HG03139 (cell line): ENCODE data around the gene WRAP73.

Source experiments
- ATAC-seq: cut with Tn5 transposase; IDR thresholded peaks from one replicate; pipeline ENCODE4 v1.9.1; 2021; ENCODE audit not compliant: unreplicated experiment

WRAP73 gene

DNA sequence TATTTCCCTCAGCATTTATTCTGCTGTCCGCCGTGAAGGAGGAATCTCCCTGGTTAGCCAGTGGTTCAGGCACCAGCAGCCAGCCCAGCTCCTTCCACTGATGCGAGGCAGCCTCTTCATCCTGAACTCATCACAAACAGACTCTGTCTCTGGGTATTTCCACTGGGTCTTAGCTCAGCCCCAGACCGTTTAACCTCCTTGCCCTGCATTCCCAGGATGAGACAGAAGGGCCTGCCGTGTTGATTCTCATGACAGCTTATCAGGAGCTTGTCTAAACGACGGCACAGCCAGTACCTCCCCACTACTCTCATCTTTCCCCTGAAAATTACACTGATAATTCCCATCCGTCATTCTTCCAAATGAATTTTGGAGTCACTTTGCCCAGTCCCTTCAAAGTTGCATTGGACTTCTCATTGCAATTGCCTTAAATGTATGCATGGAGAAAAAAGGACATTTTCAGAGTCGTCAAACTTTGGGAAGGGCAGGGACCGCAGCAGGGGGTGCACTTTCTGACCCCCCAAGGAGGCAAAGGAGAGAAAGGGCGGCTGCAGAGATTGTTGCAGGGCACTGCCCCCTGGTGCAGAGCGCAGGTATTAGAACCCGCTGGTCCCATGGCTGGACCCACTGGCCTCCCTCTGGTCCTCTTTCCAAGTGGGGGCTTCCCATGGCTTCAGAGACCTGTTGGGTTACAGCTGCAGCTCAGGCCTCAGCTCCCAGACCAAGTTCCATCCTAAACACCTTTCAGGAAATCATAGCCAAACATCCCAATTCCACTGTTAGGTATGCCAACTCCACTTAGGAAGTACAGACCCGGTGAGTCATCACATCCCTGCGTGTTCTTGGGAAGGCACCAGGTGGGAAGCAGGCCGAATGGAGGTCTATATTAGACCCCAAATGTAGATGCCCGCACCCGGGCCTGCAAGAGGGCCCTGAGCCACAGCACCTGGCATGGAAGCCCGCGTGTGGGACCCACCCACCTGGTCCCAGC lies 34.9 kb downstream of the WRAP73 start:
- ATAC-seq: no peak

DNA sequence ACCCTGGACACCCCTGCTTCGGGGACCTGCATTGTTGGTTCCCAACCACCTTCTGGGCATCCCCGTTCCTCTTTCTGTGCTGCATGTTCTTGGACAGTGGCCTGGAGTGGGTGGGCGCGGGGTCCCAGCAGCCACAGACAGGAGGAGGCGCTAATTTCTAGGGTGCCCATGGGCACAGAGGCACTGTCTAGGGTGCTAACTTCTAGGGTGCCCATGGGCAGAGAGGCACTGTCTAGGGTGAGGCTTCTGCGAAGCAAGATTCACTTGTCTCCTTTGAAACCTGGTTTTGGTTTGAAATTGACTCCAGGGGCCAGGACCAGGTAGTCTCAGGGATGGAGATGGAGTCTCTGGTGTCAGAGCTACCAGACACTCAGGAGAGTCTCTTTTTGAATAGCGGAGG lies 37.8 kb downstream of the WRAP73 start:
- ATAC-seq: no peak

DNA sequence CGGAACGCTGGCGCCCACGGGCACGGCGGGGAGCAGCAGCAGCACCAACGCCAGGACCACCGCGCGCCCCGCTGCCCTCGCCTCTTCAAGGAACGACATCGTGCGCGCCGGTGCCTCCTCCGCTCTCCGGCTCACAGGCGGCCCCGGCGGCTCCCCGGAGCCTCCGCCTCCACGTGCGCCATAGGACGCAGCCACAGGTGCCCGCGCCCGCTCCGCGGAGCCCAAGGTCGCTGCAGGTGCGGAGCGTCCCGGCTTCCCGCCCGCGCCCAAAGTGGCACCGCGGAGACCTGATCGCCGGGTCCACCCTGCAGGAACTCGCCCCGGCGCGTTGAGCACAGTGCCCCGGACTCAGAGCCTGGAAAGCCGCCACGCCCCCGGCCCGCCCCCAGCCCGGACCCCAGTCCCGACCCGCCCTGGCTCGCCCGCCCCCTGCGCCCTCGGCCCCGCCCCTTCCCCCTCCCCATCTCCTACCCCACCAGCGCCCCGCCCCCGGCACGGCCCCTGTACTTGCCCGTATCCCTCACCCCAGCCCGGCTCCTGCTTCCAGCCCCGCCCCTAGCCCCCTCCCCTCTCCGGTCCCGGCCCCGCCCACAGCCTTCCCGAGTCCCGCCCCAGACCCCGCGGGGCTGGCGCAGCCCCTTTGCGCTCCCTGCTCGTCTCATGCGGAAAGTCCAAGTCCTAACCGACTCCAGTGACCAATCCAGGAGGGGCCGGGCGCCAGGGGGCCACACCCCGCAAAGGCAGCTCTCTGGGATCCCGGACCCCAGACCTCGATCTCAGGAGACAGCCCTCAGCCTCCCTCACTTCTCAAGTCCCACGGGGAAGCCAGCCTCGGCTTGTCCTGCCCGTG lies 38.5 kb downstream of the WRAP73 start, which contains the start of gene MEGF6:
Gene MEGF6 (minus strand): TSS at position 339 of the 850 bp plus-strand sequence. CDS start 240 bp downstream, at position 99.
- ATAC-seq: no peak

GRCh38 chr1:3610527-3611169 lies 39.3 kb downstream of the WRAP73 start:
- ATAC-seq: no peak

GRCh38 chr1:3609769-3610526 lies 40.0 kb downstream of the WRAP73 start:
- no peak for ATAC-seq

GRCh38 chr1:3609016-3609768 lies 40.7 kb downstream of the WRAP73 start:
- no peak for ATAC-seq

GRCh38 chr1:3608154-3608553 lies 41.7 kb downstream of the WRAP73 start:
- ATAC-seq: no peak

- ATAC-seq: no peak
Measured at GRCh38 chr1:3607703-3608065, 42.2 kb downstream of the WRAP73 start.

DNA sequence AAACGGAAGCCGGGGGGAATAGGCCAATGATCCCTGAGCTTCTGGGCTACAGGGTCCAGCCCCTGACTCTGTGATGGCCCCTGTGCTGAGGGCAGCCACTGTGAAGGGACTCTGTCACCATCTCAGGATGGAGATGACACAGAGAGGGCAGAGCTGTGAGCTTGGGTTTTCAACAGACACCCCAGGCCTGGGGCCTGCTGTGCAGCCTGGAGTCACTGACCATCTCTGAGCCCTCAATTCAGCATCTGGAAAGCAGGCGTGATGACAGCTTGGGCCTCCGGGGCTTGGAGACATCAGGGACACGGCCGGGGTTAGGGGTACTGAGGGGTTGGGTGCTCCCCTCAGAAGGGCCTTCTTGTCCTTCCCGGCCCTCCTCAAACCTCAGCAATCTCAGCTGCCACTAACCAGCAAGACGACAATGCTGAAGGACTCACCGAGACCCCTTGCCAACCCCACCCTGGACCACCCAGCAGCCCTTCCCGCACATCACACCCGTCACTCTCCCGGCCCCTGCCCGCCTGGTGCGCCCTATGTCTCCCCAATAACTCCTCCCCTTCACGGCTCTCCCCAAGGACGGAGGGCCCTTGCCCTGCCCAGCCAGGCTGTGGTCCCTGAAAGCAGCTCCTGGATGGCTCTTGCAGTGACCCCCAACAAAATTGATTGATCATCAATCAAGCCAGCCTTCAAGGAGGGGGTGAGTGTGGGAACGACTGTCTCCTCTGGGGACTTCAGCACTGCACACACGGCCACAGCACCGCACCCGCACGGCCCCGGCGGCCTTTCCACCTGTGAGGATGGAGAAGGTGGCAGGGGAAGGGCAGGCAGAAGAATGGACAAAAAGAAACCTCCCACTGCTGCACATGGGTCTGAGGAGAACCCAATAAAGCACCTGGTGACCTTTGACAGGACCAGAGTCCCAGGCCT lies 42.9 kb downstream of the WRAP73 start:
- ATAC-seq: no peak

- ATAC-seq: no peak
Measured at GRCh38 chr1:3604997-3605823, 44.7 kb downstream of the WRAP73 start.

DNA sequence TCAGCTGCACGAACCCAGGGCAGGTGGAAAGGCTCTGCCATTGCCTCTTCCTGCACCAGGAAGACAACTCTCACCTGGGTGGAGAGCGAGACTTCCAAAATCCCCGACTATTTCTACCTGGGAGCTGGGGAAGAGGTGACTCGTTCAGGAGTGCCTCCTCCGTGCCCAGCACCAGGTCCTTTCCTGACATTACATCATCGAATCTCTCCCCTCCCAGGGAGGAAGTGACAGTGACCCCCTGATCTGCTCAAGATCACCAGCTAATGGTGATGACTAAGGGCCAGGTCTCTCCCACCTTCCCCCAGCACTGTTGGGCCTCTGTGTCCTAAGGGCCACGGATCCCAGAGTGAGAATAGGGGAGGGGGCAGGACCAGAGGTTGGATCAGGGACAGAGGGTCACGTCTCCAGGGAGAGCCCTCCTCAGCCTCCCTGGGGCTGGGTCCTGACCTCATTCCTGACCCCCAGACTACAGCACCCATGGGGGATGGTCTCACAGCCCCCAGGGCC lies 45.4 kb downstream of the WRAP73 start:
- ATAC-seq: no peak

DNA sequence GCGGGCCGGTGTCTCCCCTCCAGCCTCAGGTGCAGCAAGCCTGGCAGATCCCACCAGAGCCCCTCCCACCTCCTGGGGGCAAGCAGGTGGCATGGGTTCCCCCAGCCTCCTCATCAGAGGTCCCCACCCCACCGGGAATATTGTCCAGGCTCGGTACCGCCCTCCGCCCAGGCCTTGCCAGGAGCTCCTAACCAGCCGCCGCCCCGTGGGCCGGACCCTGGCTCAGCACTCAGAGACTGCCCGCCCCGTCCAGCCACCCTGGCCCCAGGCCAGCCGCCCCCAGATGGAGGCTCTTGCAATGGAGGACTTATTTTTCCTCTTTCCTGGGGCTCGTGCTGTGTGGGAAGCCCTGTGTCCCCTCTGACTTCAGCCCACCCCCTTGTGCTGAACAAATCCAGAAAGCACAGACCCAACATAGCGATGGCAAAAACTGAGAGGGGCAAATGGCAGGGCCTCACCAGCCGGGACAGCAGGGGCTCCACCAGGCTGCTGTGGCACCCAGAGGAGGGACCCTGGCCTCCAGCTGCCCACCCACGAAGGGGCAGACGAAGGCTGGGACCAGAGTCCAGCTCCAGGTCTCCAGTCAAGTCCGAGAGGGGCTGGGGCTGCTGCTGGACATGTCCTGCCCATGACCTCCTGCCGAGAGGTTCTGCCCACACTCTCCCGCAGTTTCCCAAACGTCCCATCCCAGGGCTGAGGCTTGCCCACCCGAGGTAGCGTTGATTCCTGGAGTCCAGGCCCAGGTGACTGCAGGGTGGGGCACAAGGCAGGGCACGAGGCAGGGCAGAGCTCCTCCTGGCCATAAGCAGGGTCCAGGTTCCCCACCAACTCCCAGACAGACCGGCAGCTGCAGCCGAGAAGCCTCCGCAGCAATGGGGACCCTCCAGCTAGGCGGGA lies 46.1 kb downstream of the WRAP73 start:
- no peak for ATAC-seq

- no peak for ATAC-seq
Measured at GRCh38 chr1:3603156-3603555, 46.7 kb downstream of the WRAP73 start.

- no peak for ATAC-seq
Measured at GRCh38 chr1:3602375-3602774, 47.5 kb downstream of the WRAP73 start.

DNA sequence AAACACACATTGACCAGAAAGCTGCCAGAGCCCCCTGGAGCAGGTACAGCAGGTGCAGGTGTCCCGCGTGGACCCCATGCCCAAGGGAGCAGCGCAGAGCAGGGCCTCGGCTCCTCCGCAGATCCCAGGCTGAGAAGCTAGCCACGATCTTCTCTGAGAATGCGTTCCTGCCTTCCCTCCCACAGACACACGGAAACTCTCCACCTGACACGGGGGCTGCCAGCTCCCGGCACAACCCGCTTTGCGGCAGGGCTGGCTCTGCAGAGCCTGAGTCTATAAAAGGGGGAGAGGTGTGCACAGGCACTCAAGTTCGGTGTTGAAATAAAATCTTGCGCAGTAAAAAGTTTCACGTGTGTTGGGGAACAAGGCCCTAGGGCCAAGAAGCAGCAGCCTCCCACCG lies 48.2 kb downstream of the WRAP73 start:
- no peak for ATAC-seq

DNA sequence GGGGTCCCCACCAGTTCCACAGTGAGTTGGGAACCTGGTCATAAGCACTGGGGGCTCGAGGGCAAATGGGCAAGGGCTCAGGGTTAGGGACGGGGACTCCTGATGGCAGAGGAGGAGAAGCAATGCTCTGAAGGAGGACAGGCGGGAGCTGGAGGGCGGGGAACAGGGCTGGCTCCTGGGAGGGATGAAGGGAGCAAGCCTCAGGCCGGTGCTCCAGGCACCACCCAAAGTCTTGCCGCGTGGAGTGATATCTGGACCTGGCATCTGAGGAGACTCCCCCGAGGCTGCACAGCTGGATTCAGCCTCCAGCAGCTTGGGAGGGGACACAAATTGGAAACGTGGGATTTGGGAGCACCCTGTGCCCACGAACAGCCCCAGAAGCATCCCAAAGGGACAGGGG lies 49.5 kb downstream of the WRAP73 start:
- ATAC-seq: no peak

DNA sequence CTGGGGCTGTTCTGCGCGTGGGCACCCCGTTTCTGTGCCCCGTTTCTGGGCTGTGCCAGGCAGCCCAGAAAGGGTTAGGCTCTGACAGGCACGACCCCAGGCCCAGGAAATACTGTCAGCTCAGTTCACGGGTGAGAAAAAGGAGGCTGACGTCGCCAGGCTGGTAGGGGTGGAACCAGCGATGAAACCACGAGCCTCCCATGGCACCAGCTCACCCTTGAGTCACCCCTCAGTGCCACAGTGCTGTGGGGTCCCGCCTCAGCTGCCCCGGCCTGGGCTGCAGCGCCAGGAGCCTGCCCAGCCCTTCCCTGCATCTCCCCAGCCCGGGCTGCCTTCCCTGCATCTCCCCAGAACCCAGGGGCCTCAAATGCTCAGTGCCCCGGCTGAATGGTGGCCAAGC lies 50.1 kb downstream of the WRAP73 start:
- ATAC-seq: no peak
